Gastroesophageal sphincter (tissue), 4 donors: ENCODE measurements around the gene LARGE1. TPM values are rescaled to one million over a fixed set of nuclear protein-coding genes. Genes with fewer than 3 reads are reported as not detected.

Experiments used
- ATAC-seq: fragments of 150-250 bp; one replicate; pipeline ENCODE4 v1.9.1; 2016; ENCODE audit warnings: mild to moderate bottlenecking, moderate library complexity
- H3K27ac ChIP-seq, 4 donors: fragments of 200-600 bp; sonication (generic) in 3 of 4; 1 replicate in 3 of 4; 2 replicates in 1 of 4; pipeline ENCODE4 v1.5.1; 2016 to 2019
- H3K27me3 ChIP-seq: fragments of 200-600 bp; sonication (generic); one replicate; pipeline ENCODE4 v1.5.1; 2019
- H3K36me3 ChIP-seq, 2 donors: fragments of 200-600 bp; sonication (generic); one replicate each; pipeline ENCODE4 v1.5.1; 2019; ENCODE audit warnings: control low read depth in 1 of 2
- H3K4me1 ChIP-seq, 3 donors: fragments of 200-600 bp; sonication (generic); 1 replicate in 2 of 3; 2 replicates in 1 of 3; pipeline ENCODE4 v1.5.1; 2016 to 2019; ENCODE audit warnings: control low read depth in 2 of 3
- H3K4me3 ChIP-seq, 2 donors: fragments of 200-600 bp; sonication (generic); one replicate each; pipeline ENCODE4 v1.5.1; 2019; ENCODE audit warnings: mild to moderate bottlenecking in 1 of 2, moderate library complexity in 1 of 2
- H3K9me3 ChIP-seq, 3 donors: fragments of 200-600 bp; sonication (generic); one replicate each; pipeline ENCODE4 v1.5.1; 2017 to 2019; ENCODE audit warnings: control low read depth in 2 of 3
- CTCF ChIP-seq, 4 experiments: fragments of 200-600 bp in 2 of 4; fragments of 450-650 bp in 2 of 4; sonication (generic) in 1 of 4; IDR thresholded peaks; one replicate each; pipeline ENCODE4 v1.5.1; 2017 to 2019; ENCODE audit warnings: antibody characterized with exemption in 4 of 4, mild to moderate bottlenecking in 2 of 4, moderate library complexity in 2 of 4
- EP300 ChIP-seq: sonication (generic); formaldehyde crosslinking; IDR thresholded peaks from one replicate; pipeline ENCODE4 v1.6.1; 2017; ENCODE audit warnings: antibody characterized with exemption, mild to moderate bottlenecking
- POLR2A ChIP-seq, 2 donors: fragments of 450-650 bp; IDR thresholded peaks; one replicate each; pipeline ENCODE4 v1.6.1; 2017; ENCODE audit warnings: antibody characterized with exemption in 2 of 2, mild to moderate bottlenecking in 2 of 2, moderate library complexity in 1 of 2
- POLR2AphosphoS5 ChIP-seq: sonication (generic); formaldehyde crosslinking; IDR thresholded peaks from one replicate; pipeline ENCODE4 v1.6.1; 2017; ENCODE audit warnings: antibody characterized with exemption
- WGBS, 2 donors: methylation state at CpG; one replicate each; pipeline ENCODE4 v1.1.5; 2018; ENCODE audit warnings: low coverage in 1 of 2; 5-methylcytosine and 5-hydroxymethylcytosine counted together
- total RNA-seq, 4 donors: library from RNA; depleted of rRNA; stranded (reverse); fragments of >200 nt; gene quantifications; one replicate each; pipeline ENCODE4 v1.1.0, GENCODE V29; 2016

The LARGE1 gene
- total RNA-seq, 4 donors from 2014 or later, result 23.0 to 67.8 (median 48.0) TPM

- TF ChIP-seq CTCF (IDR thresholded peaks at IDR 0.05) (peak in 3 of 4 experiments; percentile 81 to 97 (median 82)), POLR2A (IDR thresholded peaks at IDR 0.05) (no peak), EP300 (no peak), POLR2AphosphoS5 (no peak)
- Histone ChIP-seq H3K4me3 (no peak overlapping the region), H3K4me1 (peaks cover 0 to 20% (median 3%) of the 10 kb centered on the region in 3 donors), H3K27me3 (no peaks in the 10 kb centered on the region), H3K9me3 (no peaks in the 10 kb centered on the region), H3K27ac (no peak overlapping the region), H3K36me3 (peaks cover 0 to 11% of the 10 kb centered on the region in 2 donors)
- ATAC-seq, result peak; percentile 61
- WGBS, 2 donors, result 16% methylated on average over 5 of the region's 10 CpGs; no CpG with 5 or more reads in 1 of the 2 donors
Measured at GRCh38 chr22:33302049-33302545, 618.2 kb downstream of the LARGE1 start.

- Histone ChIP-seq H3K4me3 (no peak overlapping the region), H3K9me3 (no peaks in the 10 kb centered on the region), H3K36me3 (peaks cover 0 to 30% of the 10 kb centered on the region in 2 donors), H3K27ac (no peak overlapping the region), H3K4me1 (peaks cover 0 to 20% (median 3%) of the 10 kb centered on the region in 3 donors), H3K27me3 (no peaks in the 10 kb centered on the region)
- 36 to 50% methylated on average over 1 of the region's 1 CpG for WGBS, 2 donors
- no peak for ATAC-seq
- no peak for TF ChIP-seq EP300
- no peak for TF ChIP-seq POLR2AphosphoS5
- TF ChIP-seq CTCF (IDR thresholded peaks at IDR 0.05), result no peak
- no peak for TF ChIP-seq POLR2A (IDR thresholded peaks at IDR 0.05)
Measured at GRCh38 chr22:33300165-33300564, 620.1 kb downstream of the LARGE1 start.

GRCh38 chr22:33299245-33299956 lies 620.9 kb downstream of the LARGE1 start:
- H3K36me3 ChIP-seq, result peaks cover 0 to 35% of the 10 kb centered on the region in 2 donors
- H3K9me3 ChIP-seq, result no peaks in the 10 kb centered on the region
- no peak for TF ChIP-seq CTCF (IDR thresholded peaks at IDR 0.05)
- no peak for TF ChIP-seq POLR2A (IDR thresholded peaks at IDR 0.05)
- TF ChIP-seq EP300, result no peak
- no peak for TF ChIP-seq POLR2AphosphoS5
- no peak overlapping the region for H3K27ac ChIP-seq
- H3K4me3 ChIP-seq, result no peak overlapping the region
- peaks cover 0 to 20% (median 3%) of the 10 kb centered on the region in 3 donors for H3K4me1 ChIP-seq
- 75 to 79% methylated on average over 3 to 7 of the region's 7 CpGs for WGBS, 2 donors
- ATAC-seq, result no peak
- H3K27me3 ChIP-seq, result no peaks in the 10 kb centered on the region

GRCh38 chr22:33296941-33297340 lies 623.3 kb downstream of the LARGE1 start:
- no peak for ATAC-seq
- no peak overlapping the region for H3K4me3 ChIP-seq
- WGBS, 2 donors, result 86 to 100% methylated on average over 1 to 2 of the region's 3 CpGs
- peaks cover 0 to 14% (median 0%) of the 10 kb centered on the region in 3 donors for H3K4me1 ChIP-seq
- H3K27me3 ChIP-seq, result no peaks in the 10 kb centered on the region
- no peak overlapping the region for H3K27ac ChIP-seq
- peaks cover 0 to 47% of the 10 kb centered on the region in 2 donors for H3K36me3 ChIP-seq
- no peak for TF ChIP-seq EP300
- no peak for TF ChIP-seq POLR2AphosphoS5
- no peak for TF ChIP-seq CTCF (IDR thresholded peaks at IDR 0.05)
- TF ChIP-seq POLR2A (IDR thresholded peaks at IDR 0.05), result no peak
- no peaks in the 10 kb centered on the region for H3K9me3 ChIP-seq

- Histone ChIP-seq H3K4me3 (no peak overlapping the region), H3K27ac (no peak overlapping the region), H3K4me1 (no peaks in the 10 kb centered on the region), H3K36me3 (peaks cover 0 to 39% of the 10 kb centered on the region in 2 donors), H3K27me3 (no peaks in the 10 kb centered on the region), H3K9me3 (no peaks in the 10 kb centered on the region)
- TF ChIP-seq POLR2A (IDR thresholded peaks at IDR 0.05) (no peak), CTCF (IDR thresholded peaks at IDR 0.05) (no peak), POLR2AphosphoS5 (no peak), EP300 (no peak)
- no peak for ATAC-seq
- WGBS, 2 donors, result 100% methylated on average over 2 to 3 of the region's 3 CpGs
Measured at GRCh38 chr22:33288078-33288477, 632.2 kb downstream of the LARGE1 start.
